Small intestine (tissue), 7 donors: Measurements from ENCODE around the gene CCDC170. TPM values are rescaled to one million over a fixed set of nuclear protein-coding genes. Genes with fewer than 3 reads are reported as not detected.
"Not testable (repeated sequence)": the region's sequence is repeated elsewhere in the genome, so short reads cannot be mapped to it uniquely, and the experiment has no call there.

Experiments
- DNase-seq, 2 donors: peaks; one replicate each; pipeline versions ENCODE4 v3.0.0 to v3.0.0-alpha.2; 2013
- FAIRE-seq: peaks from 2 replicates; lab custom pipeline; 2012; peaks lifted over from hg19 to GRCh38; lab: Jason Lieb, UNC
- H3K27ac ChIP-seq, 3 donors: one replicate each; pipeline ENCODE4 v1.5.1; 2013; ENCODE audit warnings: low read length in 2 of 3, mild to moderate bottlenecking in 2 of 3, control low read depth in 1 of 3, inconsistent platforms in 1 of 3, low read depth in 1 of 3, moderate library complexity in 1 of 3
- H3K27me3 ChIP-seq, 3 donors: one replicate each; pipeline ENCODE4 v1.6.1; 2013; ENCODE audit warnings: low read length in 3 of 3, inconsistent platforms in 1 of 3; ENCODE audit not compliant: control insufficient read depth in 3 of 3, insufficient read depth in 3 of 3
- H3K36me3 ChIP-seq, 3 donors: one replicate each; pipeline ENCODE4 v1.6.1; 2013; ENCODE audit warnings: low read length in 3 of 3, inconsistent platforms in 1 of 3, low read depth in 1 of 3, mild to moderate bottlenecking in 1 of 3, moderate library complexity in 1 of 3; ENCODE audit not compliant: control insufficient read depth in 3 of 3, insufficient read depth in 2 of 3
- H3K4me1 ChIP-seq, 3 donors: one replicate each; pipeline ENCODE4 v1.6.1; 2013; ENCODE audit warnings: low read length in 2 of 3, inconsistent platforms in 1 of 3, low read depth in 1 of 3, mild to moderate bottlenecking in 1 of 3, moderate library complexity in 1 of 3; ENCODE audit not compliant: control insufficient read depth in 3 of 3, insufficient read depth in 2 of 3
- H3K4me3 ChIP-seq, 3 donors: one replicate each; pipeline ENCODE4 v1.5.1; 2013; ENCODE audit warnings: low read length in 3 of 3, control low read depth in 1 of 3, inconsistent platforms in 1 of 3, low read depth in 1 of 3, mild to moderate bottlenecking in 1 of 3, moderate library complexity in 1 of 3
- H3K9me3 ChIP-seq, 2 donors: one replicate each; pipeline ENCODE4 v1.6.1; 2013; ENCODE audit warnings: low read depth in 1 of 2, low read length in 1 of 2; ENCODE audit not compliant: control insufficient read depth in 2 of 2, insufficient read depth in 1 of 2
- WGBS, 3 donors: extraction: QIAGEN DNeasy Blood & Tissue Kit; methylation state at CpG; one replicate each; pipeline ENCODE4 v1.1.7; 2013; 5-methylcytosine and 5-hydroxymethylcytosine counted together
- polyA plus RNA-seq, 4 donors: library from polyadenylated mRNA; stranded (reverse) in 3 of 4; unstranded in 1 of 4; fragments of 200-250 nt in 3 of 4; fragments of 120-200 nt in 1 of 4; gene quantifications; one replicate each; pipeline versions ENCODE4 v1.2.1 to v1.2.3, GENCODE V29; 2013
- donor health status: healthy with polysubstance abuse.
- donor health status: control.
- donor health status: control.
- donor health status: Bipolar disorder and iron deficiency.
- donor health status: healthy.

Gene CCDC170
- polyA plus RNA-seq, 4 donors = 0.21 to 3.1 (median 2.3) TPM

GRCh38 chr6:151539506-151540268 is 45.9 kb downstream of the CCDC170 start:
- Histone ChIP-seq H3K4me3 (no peak overlapping the region), H3K27me3 (no peaks in the 10 kb centered on the region), H3K27ac (no peak overlapping the region), H3K9me3 (peaks cover 0 to 6% of the 10 kb centered on the region in 2 donors), H3K4me1 (no peaks in the 10 kb centered on the region), H3K36me3 (no peaks in the 10 kb centered on the region)
- DNase-seq (no peak), FAIRE-seq (no peak)
- WGBS, 3 donors = 38 to 57% (median 49%) methylated on average over 1 of the region's 1 CpG

GRCh38 chr6:151544453-151544852 is 50.6 kb downstream of the CCDC170 start:
- Histone ChIP-seq H3K27me3 (no peaks in the 10 kb centered on the region), H3K4me3 (no peak overlapping the region), H3K4me1 (no peaks in the 10 kb centered on the region), H3K27ac (no peak overlapping the region), H3K36me3 (no peaks in the 10 kb centered on the region), H3K9me3 (peaks cover 0 to 6% of the 10 kb centered on the region in 2 donors)
- 79 to 90% (median 85%) methylated on average over 1 of the region's 1 CpG for WGBS, 3 donors
- DNase-seq = no peak
- FAIRE-seq = no peak

- not testable (repeated sequence) for H3K4me1 ChIP-seq, DNase-seq, H3K9me3 ChIP-seq, H3K36me3 ChIP-seq, H3K4me3 ChIP-seq, H3K27ac ChIP-seq, FAIRE-seq, H3K27me3 ChIP-seq
- 87 to 94% (median 90%) methylated on average over 6 of the region's 6 CpGs for WGBS, 3 donors
Measured at GRCh38 chr6:151544884-151545283, 51.1 kb downstream of the CCDC170 start.

- DNase-seq = no peak
- Histone ChIP-seq H3K27ac (no peak overlapping the region), H3K9me3 (peaks cover 0 to 2% of the 10 kb centered on the region in 2 donors), H3K4me3 (no peak overlapping the region), H3K36me3 (no peaks in the 10 kb centered on the region), H3K4me1 (no peaks in the 10 kb centered on the region), H3K27me3 (no peaks in the 10 kb centered on the region)
- no peak for FAIRE-seq
- 87 to 89% (median 89%) methylated on average over 13 of the region's 13 CpGs for WGBS, 3 donors
Measured at GRCh38 chr6:151546941-151547659, 53.3 kb downstream of the CCDC170 start.

- Histone ChIP-seq H3K4me3 (no peak overlapping the region), H3K27ac (no peak overlapping the region), H3K4me1 (no peaks in the 10 kb centered on the region), H3K9me3 (peaks cover 0 to 2% of the 10 kb centered on the region in 2 donors), H3K36me3 (no peaks in the 10 kb centered on the region), H3K27me3 (no peaks in the 10 kb centered on the region)
- WGBS, 3 donors = 82 to 87% (median 84%) methylated on average over 5 of the region's 5 CpGs
- DNase-seq (no peak), FAIRE-seq (no peak)
Measured at GRCh38 chr6:151548201-151548600, 54.4 kb downstream of the CCDC170 start.

- Histone ChIP-seq H3K4me3 (no peak overlapping the region), H3K9me3 (peaks cover 0 to 2% of the 10 kb centered on the region in 2 donors), H3K36me3 (no peaks in the 10 kb centered on the region), H3K4me1 (no peaks in the 10 kb centered on the region), H3K27ac (no peak overlapping the region), H3K27me3 (no peaks in the 10 kb centered on the region)
- DNase-seq (peak in 1 of 2 donors; percentile 28), FAIRE-seq (no peak)
- WGBS, 3 donors = 25 to 76% (median 37%) methylated on average over 1 of the region's 1 CpG
Measured at GRCh38 chr6:151549790-151550189, 56.0 kb downstream of the CCDC170 start.

- DNase-seq (no peak), FAIRE-seq (no peak)
- Histone ChIP-seq H3K36me3 (no peaks in the 10 kb centered on the region), H3K9me3 (peaks cover 0 to 2% of the 10 kb centered on the region in 2 donors), H3K4me3 (no peak overlapping the region), H3K4me1 (no peaks in the 10 kb centered on the region), H3K27ac (no peak overlapping the region), H3K27me3 (no peaks in the 10 kb centered on the region)
- WGBS, 3 donors = 87 to 95% (median 90%) methylated on average over 3 of the region's 3 CpGs
Measured at GRCh38 chr6:151550618-151551017, 56.8 kb downstream of the CCDC170 start.

- WGBS, 3 donors = 54 to 58% (median 55%) methylated on average over 6 of the region's 6 CpGs
- H3K36me3 ChIP-seq = no peaks in the 10 kb centered on the region
- peaks cover 0 to 2% of the 10 kb centered on the region in 2 donors for H3K9me3 ChIP-seq
- DNase-seq = no peak
- no peak overlapping the region for H3K27ac ChIP-seq
- FAIRE-seq = no peak
- no peaks in the 10 kb centered on the region for H3K27me3 ChIP-seq
- H3K4me1 ChIP-seq = no peaks in the 10 kb centered on the region
- H3K4me3 ChIP-seq = no peak overlapping the region
Measured at GRCh38 chr6:151551223-151551857, 57.5 kb downstream of the CCDC170 start.
